ENCODE results near the gene MBOAT2.

DNA sequence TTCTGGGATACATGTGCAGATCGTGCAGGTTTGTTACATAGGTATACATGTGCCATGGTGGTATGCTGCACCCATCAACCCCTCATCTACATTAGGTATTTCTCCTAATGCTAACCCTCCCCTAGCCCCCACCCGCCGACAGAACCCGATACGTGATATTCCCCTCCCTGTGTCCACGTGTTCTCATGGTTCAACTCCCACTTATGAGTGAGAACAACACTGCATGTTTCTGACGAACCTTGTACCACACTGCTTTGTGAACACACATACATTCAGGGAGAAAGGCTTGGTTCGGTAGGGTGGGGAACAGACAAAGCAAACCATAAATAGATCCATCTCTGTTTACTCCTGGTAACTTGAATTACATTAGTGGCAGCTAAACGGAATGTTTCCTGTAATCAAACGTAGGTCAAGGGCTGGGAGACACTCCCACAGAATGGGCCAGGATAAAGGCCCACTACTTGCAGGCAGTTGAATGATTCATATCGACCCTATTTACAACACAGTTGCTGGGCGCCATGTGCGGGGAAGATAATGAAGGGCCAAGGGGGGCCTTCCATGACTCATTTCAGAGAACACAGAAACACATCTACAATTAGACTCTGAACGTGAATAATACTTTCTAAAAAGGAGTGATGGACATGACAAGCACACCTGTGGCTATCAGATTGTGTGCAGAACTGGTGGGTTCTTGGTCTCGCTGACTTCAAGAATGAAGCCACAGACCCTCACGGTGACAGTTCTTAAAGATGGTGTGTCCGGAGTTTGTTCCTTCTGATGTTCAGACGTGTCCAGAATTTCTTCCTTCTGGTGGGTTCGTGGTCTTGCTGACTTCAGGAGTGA lies 109.3 kb downstream of the MBOAT2 start:
- TF ChIP-seq, protein P1, sequence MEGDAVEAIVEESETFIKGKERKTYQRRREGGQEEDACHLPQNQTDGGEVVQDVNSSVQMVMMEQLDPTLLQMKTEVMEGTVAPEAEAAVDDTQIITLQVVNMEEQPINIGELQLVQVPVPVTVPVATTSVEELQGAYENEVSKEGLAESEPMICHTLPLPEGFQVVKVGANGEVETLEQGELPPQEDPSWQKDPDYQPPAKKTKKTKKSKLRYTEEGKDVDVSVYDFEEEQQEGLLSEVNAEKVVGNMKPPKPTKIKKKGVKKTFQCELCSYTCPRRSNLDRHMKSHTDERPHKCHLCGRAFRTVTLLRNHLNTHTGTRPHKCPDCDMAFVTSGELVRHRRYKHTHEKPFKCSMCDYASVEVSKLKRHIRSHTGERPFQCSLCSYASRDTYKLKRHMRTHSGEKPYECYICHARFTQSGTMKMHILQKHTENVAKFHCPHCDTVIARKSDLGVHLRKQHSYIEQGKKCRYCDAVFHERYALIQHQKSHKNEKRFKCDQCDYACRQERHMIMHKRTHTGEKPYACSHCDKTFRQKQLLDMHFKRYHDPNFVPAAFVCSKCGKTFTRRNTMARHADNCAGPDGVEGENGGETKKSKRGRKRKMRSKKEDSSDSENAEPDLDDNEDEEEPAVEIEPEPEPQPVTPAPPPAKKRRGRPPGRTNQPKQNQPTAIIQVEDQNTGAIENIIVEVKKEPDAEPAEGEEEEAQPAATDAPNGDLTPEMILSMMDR (IDR thresholded peaks at IDR 0.05): no peak
- no peak for TF ChIP-seq POLR2A (IDR thresholded peaks at IDR 0.05)
